Measurements from ENCODE around the gene MAPK11.

MAPK11 gene

DNA sequence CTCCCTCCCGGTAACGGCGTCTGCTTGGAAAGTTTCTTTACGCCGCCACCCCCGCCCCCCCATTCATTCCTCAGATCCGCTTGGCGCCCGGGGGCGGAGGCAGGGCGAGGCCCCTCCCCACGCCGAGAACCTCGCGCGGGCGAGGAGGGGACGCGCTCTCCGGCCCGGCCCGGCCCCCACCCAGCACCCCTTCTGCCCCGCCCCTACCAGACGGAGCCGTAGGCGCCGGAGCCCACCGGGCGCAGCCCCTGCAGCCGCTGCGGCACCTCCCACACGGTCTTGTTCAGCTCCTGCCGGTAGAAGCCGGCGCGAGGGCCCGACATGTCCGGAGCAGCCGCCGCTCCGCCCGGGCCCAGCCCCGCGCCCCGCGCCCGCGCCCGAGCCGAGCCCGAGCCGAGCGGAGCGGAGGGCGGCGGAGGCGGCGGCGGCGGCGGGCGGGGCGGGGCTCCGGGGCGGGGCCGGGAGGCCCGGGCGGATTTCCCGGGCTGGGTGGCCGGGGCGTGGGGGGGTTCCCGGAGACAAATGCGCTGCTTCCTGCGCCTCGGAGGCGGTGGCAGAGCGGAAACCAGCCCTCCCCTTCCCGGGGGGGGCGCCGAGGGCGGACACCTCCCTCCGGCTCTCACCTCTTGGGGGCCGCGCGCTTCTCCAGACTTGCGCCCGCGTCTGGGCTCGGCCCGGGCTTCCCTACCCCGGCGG is at the start of gene MAPK11:
Gene MAPK11 (minus strand): TSS at position 411 of the 696 bp plus-strand sequence. CDS start 88 bp downstream, at position 323.
- no peak for DNase-seq

DNA sequence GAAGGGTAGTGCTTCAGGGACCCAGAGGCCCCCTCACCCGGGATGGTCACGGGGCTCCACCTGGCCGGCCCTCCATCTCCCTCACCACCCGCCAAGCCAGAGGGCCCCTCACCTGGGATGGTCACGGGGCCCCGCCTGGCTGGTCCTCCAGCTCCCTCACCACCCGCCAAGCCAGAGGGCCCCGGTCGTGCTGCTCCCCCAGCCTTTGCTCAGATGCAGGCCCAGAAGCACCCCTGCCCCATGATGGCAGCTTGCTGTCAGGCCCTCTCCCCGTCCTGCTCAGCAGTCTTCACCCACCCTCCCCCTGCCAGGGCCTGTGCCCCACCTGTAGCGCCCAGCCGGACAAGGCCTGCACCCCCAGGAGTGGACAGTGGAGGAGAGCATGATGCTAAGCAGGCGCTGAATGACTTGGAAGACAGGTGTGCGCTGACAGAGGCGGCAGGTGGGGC is 49.3 kb upstream of the MAPK11 start:
- no peak for DNase-seq

DNA sequence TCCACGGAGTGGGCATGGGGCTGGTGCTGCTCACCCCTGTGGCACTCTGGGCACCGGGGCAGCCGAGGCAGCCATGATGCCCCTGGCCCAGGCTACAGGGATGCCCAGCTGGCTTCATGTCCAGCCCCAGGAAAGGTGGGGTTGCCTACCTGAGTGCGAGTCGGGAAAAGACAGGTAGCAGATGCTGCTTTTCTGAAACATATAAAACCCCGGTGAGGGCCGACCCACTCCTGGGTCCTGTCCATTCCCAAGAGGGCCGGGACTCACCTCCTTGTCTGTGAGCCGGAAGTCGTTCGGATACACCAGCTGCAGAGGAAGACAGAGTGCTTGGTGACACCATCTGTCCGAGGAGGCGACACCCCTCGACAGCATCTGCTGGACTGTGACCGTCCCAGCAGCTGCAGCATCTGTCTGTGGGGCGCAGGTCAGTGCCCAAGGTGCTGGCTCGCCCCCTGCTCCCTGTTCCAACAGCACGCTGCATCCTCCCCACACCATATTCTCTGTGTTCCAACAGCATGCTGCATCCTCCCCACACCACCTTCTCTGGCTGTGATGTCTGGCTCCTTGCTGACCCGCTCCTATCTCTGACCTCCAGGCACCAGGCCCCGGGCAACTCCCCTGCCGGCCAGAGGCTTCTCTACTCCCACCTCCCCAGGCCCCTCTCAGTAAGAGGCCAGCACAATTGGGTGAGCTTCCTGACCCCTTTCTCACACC is 48.7 kb upstream of the MAPK11 start:
- no peak for DNase-seq

DNA sequence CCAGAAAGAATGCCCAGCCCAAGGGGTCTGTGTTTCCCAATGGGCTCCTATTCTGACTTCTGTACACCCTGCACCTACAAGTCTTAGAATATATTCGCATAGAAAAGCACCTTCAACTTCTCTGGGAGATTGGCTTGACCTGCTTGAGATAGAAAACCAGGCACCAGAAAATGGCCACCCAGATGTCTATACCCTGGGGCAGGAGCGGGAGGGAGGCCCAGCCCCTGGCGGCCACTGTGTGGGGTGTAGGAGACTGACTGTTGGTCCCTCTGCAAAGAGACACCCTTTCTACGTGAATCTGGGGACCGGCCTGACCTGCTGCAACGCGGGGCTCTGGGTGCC is 48.1 kb upstream of the MAPK11 start:
- no peak for DNase-seq

DNA sequence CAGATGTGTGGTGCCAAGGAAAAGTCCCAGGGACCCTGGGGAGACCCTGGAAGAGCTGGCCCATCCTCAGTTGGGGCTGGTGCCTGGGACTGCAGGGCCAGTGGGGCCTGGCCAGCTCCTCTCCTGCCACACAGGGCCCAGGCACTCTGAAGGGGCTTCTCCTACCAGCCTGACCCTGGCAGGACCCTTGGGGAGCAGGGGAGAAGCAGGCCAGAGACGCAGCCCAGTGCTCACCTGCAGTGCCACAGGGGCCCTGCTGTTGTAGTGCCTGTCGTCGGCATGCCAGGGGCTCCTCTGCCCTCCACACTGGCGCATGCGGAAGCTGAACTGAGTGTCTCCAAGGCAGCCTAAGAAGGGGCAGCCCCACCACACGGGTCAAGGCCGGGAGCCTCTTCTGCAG is 47.5 kb upstream of the MAPK11 start:
- no peak for DNase-seq

DNA sequence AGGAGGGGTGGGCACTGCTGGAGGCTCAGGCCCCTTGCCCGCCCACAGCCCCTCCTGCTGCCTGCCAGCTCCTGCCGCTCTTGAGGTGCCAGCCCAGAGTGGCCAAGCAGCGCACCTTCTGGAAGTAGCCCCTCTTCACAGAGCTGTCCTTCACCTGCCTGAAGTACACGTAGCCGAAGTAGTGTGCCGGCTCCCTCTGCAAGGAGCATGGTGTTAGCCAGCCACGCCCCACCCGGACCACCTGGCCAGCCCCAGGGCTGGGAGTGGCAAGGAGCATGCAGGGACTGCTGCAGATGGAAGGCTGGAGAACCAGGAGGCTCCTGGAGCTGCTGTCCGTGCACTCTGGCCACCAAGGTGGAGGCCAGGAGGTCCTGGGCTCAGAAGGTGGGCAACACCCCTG is 47.0 kb upstream of the MAPK11 start:
- no peak for DNase-seq

DNA sequence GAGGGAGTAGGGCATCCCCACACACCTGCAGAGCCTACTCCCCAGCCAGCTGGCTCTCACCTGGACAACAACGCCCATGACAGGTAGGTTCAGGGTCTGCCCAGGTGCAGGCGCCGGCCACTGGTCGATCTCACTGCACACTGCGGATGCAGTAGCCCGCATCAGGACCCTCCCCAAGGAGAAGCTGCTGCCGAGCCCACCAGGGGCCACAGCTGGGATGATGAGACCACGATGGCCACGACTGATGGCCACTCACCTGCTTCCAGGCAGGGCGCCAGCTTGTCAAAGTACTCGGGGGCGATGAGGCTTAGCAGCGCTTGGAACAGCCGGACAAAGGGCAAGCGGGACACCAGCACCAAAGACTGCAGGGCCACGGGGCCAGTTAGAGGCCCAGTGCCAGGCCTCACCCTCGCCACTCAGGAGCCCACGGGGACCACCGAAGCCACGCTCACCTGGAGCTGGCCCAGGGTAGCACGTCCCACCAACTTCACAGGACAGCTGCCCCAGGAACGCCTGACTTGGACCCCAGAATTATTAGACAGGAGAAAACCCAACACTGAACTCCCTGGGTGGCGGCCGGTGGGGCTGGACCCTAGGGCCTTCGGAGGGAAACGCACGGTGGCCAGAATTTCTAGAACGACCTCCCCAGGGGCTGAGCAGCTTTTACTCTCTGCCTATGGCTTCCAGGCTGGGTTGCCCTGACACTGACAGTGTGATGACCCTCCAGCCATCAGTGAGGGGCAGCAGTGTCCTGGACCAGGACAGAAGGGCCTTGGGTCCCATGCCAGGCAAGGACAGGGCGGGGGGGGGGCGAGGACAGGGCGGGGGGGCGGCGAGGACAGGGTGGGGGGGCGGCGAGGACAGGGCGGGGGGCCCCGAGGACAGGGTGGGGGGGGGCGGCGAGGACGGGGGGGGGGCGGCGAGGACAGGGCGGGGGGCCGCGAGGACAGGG is 46.2 kb upstream of the MAPK11 start:
- no peak for DNase-seq

DNA sequence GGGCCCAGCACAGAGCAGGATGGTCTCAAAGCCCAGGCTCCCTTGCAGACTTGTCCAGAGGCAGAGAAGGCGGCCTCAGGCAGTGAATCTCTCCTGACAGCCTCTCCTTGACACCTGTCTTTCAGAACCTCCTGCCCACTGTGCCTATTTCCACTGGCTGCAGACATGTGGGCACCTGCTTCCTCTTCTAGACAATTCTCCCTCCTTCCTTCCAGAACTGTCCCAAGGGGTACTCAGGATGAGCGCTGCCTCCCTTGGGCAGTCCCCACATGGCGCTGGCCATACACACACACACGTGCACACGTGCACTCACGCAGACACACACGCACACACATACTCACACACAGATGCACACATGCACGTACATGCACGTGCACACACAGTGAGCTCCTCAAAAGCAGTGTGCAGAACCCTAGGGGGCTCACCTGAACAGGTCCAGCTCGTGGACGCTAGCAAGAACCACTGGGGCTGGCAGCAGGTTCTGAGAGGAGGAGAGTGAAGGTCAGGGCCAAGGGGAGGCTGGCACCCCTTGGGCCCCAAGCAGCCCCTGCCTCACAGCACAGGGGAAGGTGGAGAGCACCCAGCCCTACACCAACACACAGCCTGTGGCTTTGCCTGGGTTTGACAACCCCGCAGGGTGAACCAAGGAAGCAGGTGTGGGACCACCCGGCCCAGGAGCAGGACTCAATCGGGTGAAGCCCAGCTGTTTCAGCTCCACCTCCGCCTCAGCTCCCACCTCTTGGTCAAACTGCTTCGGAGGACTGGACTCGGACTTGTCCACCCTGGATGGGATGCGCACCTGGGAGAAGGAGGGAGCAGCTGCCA is 45.3 kb upstream of the MAPK11 start:
- no peak for DNase-seq

DNA sequence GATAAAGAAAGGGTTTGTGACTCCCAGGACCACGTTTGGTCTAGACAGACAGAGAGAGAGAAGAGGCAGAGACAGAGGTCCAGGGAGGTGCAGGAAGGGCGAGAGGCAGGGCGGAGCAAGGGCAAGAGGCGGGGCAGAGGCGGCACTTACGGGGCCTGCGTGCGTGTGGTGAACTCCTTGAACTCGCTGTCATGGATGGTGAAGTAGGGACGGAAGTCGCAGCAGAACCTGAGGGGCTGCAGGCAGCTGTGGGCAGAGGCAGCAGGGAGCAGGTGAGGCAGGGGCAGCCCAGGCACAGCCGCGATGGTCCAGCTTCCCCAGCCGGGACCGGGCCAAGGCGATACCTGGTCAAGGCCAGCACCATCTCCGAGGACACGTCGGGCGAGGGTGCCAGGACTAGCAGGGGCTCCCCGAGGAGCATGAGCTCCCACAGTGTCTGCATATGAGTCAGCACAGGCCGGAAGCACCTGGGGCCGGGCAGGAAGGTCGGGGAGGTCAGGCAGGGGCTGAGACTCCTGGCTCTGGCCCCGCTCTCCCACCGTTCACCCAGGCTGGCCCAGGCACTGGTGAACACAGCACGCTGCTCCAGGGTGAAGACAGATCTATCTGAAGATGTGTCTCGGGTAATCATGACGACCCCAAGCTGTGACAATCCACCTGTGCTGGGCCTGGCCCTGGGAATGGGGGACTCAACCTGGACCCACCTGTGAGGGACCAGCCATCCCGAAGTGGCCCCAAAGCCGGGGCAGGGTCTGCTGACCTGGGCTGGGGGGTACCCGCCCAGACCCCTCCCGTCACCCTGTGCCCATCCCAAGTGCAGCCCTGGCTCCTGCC is 44.5 kb upstream of the MAPK11 start:
- DNase-seq: no peak

DNA sequence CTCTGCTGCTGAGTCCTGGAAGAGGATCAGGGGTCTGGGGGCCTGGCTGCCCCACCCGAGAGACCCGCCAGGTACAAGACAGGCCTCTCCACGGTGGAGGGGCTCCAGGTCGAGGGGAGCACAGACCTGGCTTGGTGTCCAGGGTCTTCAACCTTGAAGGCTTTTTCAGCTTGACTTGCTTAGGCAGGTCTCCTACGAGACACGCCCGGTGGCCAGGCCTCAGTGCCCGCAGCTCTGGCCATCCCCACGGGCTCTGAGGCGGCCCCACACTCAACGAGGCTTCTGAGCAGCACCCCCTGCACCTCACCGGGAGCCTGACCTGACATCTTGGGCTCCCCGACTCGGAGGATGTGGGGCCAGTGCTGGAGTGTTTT is 43.9 kb upstream of the MAPK11 start:
- no peak for DNase-seq

DNA sequence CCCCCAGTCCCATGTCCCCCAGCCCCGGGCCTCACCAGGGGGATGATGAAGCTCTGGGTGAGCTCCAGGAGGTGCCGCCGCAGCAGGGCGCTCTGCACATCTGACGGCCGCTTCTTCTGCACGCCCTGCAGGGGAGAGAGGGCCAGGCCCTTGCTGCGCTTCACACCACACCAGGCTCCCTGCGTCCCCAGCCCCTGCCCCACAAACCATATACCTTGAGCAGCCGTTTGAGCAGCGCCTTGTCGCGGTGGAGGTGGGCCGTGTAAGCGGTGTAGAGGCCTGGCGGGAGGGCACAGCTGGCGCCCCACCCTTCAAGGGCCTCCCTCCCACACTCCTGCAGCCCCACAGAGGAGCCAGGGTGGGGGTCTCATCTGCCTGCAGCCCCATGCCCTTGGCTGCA is 43.4 kb upstream of the MAPK11 start:
- DNase-seq: no peak

DNA sequence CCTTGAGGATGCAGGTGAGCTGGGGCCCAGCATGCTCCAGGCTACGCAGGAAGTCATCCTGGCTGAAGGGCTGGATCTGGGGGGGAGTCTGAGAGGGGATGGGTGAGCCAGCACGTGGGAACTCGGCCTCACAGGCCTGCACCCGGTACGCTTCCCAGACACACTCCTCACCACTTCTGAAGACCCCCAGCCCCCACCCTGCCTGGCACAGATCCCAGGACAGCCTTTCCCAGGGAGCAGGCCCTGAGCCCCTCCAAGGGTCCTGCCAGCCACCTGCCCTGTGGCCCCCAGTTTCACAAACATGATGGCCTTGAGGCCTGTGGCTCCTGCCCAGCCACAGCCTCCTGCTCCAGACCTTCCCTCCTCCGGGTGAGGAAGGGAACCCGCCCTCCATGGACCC is 42.8 kb upstream of the MAPK11 start:
- DNase-seq: no peak

DNA sequence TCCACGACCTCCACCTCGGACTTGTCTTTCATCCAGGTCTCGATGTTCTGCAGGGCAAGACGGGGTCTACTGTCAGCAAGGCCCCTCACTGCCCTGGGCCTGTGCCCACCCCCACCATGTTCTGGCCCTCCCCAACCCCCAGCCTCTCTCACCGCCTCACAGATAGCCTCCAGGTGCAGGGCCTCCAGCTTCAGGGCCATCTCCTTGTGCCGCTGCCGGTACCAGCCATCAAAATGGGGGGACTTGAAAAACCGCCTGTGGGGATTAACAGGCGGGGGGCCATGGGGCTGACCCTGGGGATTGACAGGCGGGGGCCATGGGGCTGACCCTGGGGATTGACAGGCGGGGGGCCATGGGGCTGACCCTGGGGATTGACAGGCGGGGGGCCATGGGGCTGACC is 42.2 kb upstream of the MAPK11 start:
- no peak for DNase-seq

DNA sequence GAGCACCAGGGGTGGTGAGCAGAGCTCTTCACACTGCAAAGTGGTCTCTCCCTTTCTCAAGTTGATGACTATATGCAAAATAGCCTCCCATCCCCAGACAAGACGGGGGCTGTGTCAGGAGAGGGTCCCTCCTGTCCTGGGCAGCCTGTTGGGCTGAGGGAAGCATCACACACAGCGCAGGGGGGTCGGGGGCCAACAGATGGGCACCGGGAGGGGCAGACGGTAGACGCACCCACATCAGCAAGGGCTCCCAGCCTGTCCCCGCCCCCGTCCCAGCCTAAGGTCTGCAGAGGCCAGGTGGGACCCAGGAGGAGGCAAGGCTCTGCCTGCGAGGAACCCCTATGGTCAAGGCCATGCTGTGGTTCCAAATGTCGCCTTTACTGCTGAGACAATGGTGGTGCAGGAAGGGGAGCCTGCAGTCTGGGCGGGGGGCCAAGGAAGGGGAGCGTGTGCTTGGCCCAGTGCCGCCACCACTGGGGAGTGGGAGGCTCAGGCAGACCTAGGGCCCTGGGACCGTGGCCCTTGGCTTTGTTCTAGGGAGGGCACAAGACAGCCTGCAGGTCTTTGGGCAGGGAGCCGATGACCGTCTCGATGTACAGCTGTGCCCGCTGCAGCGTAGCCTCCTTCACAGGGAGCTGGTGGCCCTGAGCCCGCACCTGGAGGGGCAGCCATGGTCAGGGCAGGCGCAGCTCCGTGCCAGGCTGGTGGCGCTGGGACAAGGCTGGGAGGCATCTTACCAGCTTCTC is 41.6 kb upstream of the MAPK11 start:
- DNase-seq: no peak

DNA sequence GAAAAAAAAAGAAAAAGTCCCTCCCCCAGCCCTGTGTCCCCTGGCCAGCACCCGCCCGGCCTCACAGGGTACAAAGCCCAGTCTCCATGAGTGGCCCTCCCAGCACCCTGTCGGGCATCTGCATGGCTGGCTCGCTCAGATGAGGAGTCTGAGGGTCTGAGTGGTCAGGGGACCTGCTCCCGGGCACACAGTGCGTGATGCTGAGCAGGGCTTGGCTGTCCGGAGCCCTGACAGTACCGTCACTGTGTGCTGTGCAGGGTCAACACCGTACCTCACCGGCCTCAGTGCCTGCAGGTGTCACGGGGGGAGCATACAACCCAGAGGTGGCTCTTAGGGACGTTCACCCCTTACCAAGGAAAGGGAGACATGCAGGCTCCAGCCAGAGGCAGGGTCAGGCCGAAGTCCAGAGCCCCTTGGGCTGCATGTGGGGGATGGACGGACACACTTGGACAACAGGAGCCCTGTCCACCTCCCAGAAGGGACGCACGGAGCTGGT is 40.8 kb upstream of the MAPK11 start:
- no peak for DNase-seq

DNA sequence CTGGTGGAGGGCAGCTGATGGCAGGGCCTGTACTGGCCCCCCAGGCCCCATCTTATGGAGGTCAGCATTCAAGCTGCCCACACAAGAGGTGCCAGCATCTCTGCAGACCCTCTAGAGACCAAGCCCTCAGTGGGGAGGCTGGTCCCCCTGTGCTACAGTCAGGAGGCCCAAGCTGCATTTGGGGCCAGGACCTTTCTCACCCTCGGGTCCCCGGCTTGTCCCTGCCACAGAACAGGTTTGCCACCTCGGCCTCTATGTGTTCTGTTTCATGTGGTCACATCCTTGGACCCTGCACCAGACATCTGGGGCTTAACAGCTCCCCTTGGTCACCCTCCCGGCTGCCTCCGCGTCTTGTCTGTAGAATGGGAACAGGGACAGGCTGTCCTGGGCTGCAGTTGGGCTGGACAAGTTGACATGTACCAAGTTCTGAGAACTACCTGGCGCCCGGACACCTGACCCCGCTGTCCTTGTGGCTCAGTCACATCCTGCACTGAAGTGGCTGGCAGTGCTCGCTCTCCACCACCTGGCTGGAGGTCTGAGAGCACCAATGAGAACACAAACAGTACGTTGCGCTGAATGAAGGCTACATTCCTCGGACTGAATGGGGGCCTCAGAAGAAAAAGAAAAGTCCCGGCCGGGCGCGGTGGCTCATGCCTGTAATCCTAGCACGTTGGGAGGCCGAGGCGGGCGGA is 40.0 kb upstream of the MAPK11 start:
- DNase-seq: no peak

DNA sequence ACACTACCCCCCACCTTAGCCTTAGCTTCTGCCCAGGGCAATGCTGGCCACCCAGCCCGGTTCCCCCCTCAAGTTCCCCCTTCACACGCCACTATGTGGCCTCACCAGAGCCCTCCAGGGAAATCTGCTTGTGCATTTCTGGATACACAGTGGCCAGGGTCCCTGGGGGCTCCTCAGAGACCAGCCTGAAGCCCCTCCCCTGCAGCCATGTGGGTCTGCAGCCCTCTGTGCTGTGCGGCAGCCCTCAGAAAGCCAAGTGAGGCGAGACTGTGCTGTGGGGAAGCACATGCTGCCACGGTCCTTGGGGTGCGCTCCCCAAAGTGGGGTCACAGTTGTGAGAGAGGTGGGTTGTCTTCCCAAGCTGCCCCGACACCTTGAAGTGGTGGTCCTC is 39.4 kb upstream of the MAPK11 start:
- DNase-seq: no peak

DNA sequence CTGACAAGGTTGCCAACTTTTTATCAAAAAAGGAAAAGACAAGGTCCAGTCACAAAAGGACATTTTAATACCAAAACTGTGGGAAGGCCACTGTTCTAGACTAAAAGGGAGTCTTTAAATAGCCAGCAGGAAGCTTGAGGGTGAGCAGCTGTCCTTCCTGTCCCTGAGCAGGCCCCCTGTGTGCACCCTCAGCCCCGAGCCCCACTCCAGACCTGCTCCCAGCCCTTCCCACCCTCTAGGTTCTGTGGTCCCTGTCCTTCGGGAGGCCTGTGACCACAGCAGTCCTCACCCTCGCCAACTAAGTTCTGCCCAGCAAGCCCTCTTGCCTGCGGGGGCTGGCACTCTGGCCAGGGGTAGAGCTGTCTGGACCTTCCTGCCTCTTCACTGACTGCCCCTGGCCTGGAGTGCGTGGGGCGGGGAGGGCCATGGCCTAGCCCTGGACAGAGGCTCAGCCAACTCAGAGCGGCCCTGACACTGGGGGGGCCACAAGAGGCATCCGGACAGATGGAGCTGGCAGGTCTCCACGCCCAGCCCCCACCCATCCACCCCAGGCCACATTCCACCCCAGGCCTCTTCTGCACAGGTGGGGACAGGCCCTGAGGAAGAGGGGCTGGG is 38.9 kb upstream of the MAPK11 start:
- no peak for DNase-seq

DNA sequence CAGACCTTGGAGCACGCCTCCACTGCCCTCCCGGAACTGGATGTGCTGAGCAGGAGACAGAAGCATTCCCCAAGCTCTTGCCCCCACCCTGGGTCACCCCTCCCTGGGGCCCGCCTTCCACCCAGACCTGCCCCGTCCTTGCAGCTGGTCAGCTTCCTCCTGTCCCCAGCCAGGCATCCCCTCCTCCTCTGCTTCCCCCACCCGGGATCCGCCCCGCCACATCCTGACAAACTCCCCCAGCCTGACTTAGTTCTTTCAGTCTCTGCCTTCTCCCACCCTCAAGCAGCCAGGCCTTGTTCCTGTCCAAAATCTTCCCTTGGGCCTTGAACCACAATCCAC is 38.4 kb upstream of the MAPK11 start:
- no peak for DNase-seq
